WI38 (cell line): Measurements from ENCODE around the gene ITGA6.
A peak's percentile ranks its signal among the peaks of the same experiment; 100 is the strongest.

Experiments used
- H3K4me3 ChIP-seq: 2 replicates; pipeline ENCODE4 v1.5.1; 2011; ENCODE audit warnings: low read depth, mild to moderate bottlenecking, control low read depth, low read length
- CTCF ChIP-seq: IDR thresholded peaks from 2 replicates; pipeline ENCODE4 v1.5.1; 2012; ENCODE audit warnings: low read depth, mild to moderate bottlenecking, control low read depth, low read length

Gene ITGA6

GRCh38 chr2:172427256-172427989 lies at the start of gene ITGA6:
Gene ITGA6, plus strand, starts transcription at chr2:172427586.
- H3K4me3 ChIP-seq = peak within 1 kb of the TSS; percentile 81
- no peak for TF ChIP-seq CTCF

- TF ChIP-seq CTCF = no peak
Measured at GRCh38 chr2:172380436-172381274, 46.7 kb upstream of the ITGA6 start.

GRCh38 chr2:172381275-172382027 lies 45.9 kb upstream of the ITGA6 start:
- TF ChIP-seq CTCF = no peak
- no peak overlapping the region for H3K4me3 ChIP-seq

More at GRCh38 chr2:172380436-172381274, 46.7 kb upstream of the ITGA6 start:
- H3K4me3 ChIP-seq = no peak overlapping the region

- no peak for TF ChIP-seq CTCF
- no peak overlapping the region for H3K4me3 ChIP-seq
Measured at GRCh38 chr2:172387361-172387760, 40.0 kb upstream of the ITGA6 start.

GRCh38 chr2:172389685-172390339 lies 37.6 kb upstream of the ITGA6 start:
- TF ChIP-seq CTCF = no peak
- H3K4me3 ChIP-seq = no peak overlapping the region

- no peak overlapping the region for H3K4me3 ChIP-seq
- TF ChIP-seq CTCF = no peak
Measured at GRCh38 chr2:172394002-172394401, 33.4 kb upstream of the ITGA6 start.
